Neuron (in vitro differentiated cells): Measurements from ENCODE around the gene CELA2A.
"Not testable (repeated sequence)": the region's sequence is repeated elsewhere in the genome, so short reads cannot be mapped to it uniquely, and the experiment has no call there.

Experiments
- H2AFZ ChIP-seq: one replicate; pipeline ENCODE4 v1.6.1; 2013; ENCODE audit warnings: low read depth, mild to moderate bottlenecking, inconsistent platforms, low read length, moderate library complexity
- H3K27me3 ChIP-seq: one replicate; pipeline ENCODE4 v1.6.1; 2013; ENCODE audit warnings: low read length; ENCODE audit not compliant: insufficient read depth
- H3K36me3 ChIP-seq: one replicate; pipeline ENCODE4 v1.6.1; 2013; ENCODE audit warnings: low read length; ENCODE audit not compliant: insufficient read depth
- H3K4me1 ChIP-seq: one replicate; pipeline ENCODE4 v1.6.1; 2013; ENCODE audit warnings: low read length; ENCODE audit not compliant: insufficient read depth
- H3K4me3 ChIP-seq: 2 replicates; pipeline ENCODE4 v1.5.1; 2013; ENCODE audit warnings: mild to moderate bottlenecking, low read length, moderate library complexity
- H3K9me3 ChIP-seq: one replicate; pipeline ENCODE4 v1.6.1; 2013; ENCODE audit warnings: low read length

CELA2A gene

DNA sequence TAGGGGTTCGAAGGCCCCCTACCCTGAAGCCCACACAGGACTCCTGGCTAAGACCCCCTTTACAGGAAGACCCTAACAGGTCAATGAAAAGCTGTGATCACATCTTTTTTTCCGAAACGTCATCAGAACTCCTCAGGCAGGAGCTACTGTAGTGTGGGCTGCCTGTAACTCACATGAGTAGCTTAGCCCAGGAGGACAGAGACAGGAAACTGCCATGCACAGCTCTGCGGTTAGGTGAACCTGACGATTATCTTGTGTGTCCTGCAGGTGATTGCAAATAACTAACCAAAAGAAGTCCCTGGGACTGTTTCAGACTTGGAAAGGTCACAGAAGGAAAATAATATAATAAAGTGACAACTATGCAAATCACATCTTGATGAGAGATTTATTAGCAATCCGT is 15.2 kb downstream of the CELA2A start:
- H3K4me3 ChIP-seq, H3K36me3 ChIP-seq: not testable (repeated sequence)

DNA sequence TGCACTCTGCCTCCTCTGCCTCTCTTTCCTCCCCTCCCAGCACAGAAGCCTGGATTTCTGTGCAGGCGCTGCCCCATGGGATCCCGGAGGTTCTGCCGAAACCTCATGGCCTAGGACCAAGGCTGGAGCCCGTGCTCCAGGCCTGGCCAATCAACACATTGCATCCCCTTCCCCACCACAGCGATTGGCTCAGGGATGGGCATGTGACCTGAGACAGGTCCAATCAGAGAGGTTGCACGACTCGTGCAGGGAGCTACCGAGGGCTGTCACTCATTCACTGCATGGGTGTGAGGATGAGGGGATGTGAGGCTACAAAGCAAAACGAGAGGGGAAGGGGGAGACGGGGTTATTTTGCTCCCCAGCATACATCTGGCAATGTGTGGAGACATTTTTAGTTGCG is 16.1 kb downstream of the CELA2A start:
- Histone ChIP-seq H3K4me1 (no peaks in the 10 kb centered on the region), H3K4me3 (no peak overlapping the region)

More for the DNA sequence above, 15.2 kb downstream of the CELA2A start:
- H3K27me3 ChIP-seq, H3K9me3 ChIP-seq, H3K4me1 ChIP-seq, H2AFZ ChIP-seq: not testable (repeated sequence)

GRCh38 chr1:15475752-15476314 is 19.3 kb downstream of the CELA2A start, which contains the start of gene CELA2B:
TSS of gene CELA2B (plus strand) at chr1:15476104. CDS start at chr1:15476126, 22 bp downstream.
- Histone ChIP-seq H3K4me1 (no peaks in the 10 kb centered on the region), H3K27me3 (no peaks in the 10 kb centered on the region), H3K4me3 (no peak within 1 kb of the TSS), H3K36me3 (no peaks in the 10 kb centered on the region), H3K9me3 (no peaks in the 10 kb centered on the region), H2AFZ (no peak within 1 kb of the TSS)

More for the DNA sequence above, 16.1 kb downstream of the CELA2A start:
- H2AFZ ChIP-seq = no peak overlapping the region
- no peaks in the 10 kb centered on the region for H3K36me3 ChIP-seq
- H3K27me3 ChIP-seq = no peaks in the 10 kb centered on the region
- no peaks in the 10 kb centered on the region for H3K9me3 ChIP-seq

GRCh38 chr1:15476927-15477326 is 20.4 kb downstream of the CELA2A start:
- H3K4me1 ChIP-seq = no peaks in the 10 kb centered on the region
- H3K4me3 ChIP-seq = no peak overlapping the region
- no peak overlapping the region for H2AFZ ChIP-seq
- H3K27me3 ChIP-seq = no peaks in the 10 kb centered on the region
- no peaks in the 10 kb centered on the region for H3K36me3 ChIP-seq
- H3K9me3 ChIP-seq = no peaks in the 10 kb centered on the region

DNA sequence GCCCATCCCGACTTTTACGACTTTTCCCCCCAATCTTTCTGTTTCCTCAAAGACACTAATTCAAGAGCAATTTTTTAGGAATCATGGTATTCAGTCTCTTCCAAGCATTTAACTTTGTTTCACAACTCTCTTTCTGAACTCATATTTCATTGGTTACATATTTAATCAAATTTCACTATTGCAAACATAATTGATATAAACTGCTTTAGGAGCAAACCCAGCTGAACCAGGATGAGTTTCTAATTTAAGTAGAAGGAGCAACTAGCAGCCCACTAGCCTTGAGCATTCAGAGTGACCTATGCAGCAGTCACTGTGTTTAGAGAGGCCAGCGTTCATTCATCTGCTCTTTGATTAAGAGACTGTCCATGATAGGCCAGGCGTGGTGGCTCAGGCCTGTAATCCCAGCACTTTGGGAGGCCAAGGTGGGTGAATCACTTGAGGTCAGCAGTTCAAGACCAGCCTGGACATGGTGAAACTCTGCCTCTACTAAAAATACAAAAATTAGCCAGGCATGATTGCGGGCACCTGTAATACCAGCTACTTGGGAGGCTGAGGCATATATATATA is 21.2 kb downstream of the CELA2A start:
- no peaks in the 10 kb centered on the region for H3K27me3 ChIP-seq
- H3K9me3 ChIP-seq = no peaks in the 10 kb centered on the region
- H3K4me1 ChIP-seq = no peaks in the 10 kb centered on the region
- H3K36me3 ChIP-seq = no peaks in the 10 kb centered on the region
- no peak overlapping the region for H2AFZ ChIP-seq
- no peak overlapping the region for H3K4me3 ChIP-seq

DNA sequence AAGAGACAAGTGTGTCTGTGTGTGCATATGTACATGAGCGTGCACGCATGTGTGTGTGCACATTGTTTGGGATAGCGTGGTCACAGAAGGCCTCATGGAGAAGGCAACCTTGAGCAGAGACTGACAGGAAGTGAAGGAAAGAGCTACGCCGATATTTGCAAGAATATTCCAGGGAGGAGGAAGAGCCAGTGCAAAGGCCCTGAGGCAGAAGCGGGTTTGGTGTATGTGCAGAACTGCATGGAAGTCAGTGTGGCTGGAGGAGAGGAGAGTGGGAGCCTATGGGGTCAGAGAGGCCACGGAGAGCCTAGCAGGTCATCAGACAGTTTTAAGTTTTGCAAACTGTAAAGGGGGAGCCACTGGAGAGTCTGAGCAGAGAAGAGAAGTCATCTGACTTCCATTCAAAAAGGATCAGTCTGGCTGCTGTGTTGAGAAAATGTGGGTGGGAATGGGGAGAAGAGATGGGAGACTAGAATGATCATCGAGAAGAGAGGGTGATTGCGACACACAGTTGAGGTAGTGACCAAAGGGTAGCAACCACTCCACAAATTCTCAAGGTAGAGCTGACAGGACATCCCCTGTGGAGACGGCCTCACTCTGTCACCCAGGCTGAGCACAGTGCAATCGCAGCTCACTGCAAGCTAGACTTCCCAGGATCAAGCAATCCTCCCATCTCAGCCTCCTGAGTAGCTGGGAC is 23.3 kb downstream of the CELA2A start:
- no peaks in the 10 kb centered on the region for H3K9me3 ChIP-seq
- no peak overlapping the region for H3K4me3 ChIP-seq
- no peaks in the 10 kb centered on the region for H3K27me3 ChIP-seq
- no peaks in the 10 kb centered on the region for H3K4me1 ChIP-seq
- H2AFZ ChIP-seq = no peak overlapping the region
- no peaks in the 10 kb centered on the region for H3K36me3 ChIP-seq

DNA sequence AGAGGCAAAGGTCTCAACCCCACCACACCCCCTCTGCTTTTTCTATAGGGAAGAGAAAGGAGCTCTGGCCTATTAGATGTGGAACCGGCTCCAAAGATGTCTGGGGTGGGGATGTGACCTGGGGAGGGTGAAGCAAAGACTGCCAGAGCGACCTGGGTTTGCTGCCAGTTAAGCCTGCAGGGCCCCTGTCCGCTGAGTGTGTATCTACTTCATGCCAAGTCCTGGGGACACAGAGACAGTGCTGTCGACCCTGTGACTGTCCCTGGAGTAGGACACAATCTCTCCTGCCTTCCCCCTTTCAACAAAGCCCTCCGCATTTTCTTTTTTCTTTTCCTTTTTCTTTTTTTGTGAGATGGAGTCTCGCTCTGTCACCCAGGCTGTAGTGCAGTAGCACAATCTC is 25.9 kb downstream of the CELA2A start:
- not testable (repeated sequence) for H3K27me3 ChIP-seq, H3K36me3 ChIP-seq, H3K4me1 ChIP-seq, H3K9me3 ChIP-seq, H2AFZ ChIP-seq, H3K4me3 ChIP-seq

DNA sequence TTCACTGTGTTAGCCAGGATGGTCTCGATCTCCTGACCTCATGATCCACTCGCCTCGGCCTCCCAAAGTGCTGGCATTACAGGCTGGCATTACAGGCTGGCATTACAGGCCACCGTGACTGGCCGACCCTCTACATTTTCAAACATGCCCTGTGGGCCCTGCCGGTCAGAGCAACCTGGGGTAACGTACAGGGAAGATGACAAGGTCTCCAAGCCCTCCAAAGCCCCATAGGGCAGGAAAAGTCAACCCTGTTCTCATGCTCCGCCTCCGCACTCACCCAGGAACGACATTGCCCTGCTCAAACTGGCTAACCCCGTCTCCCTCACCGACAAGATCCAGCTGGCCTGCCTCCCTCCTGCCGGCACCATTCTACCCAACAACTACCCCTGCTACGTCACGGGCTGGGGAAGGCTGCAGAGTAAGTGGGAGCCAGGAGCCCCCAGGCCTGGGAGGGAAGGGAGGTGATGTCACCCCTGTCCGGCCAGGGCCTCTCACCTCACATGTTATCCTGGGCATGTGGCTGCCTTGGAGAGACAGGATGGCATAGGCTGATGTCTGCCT is 26.5 kb downstream of the CELA2A start:
- H3K4me1 ChIP-seq, H2AFZ ChIP-seq: not testable (repeated sequence)

DNA sequence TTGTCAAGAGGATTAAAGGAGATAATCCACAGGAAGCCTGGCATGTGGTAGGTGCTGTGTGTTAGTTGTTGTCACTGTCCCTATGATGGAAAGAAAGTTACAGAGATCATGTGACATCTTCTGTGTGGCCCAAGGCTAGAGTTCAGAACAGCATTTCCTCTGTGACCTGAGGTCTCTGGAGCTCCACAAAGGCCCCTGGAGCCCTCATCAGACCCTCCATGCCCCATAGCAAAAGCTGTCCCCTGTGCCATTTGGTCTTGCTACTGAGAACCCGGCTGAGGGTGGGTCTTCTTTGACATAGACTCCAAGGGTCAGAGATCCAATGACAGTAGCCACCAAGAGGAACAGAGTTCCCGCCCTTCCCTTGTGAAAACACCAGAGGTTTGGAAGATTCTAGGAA is 27.4 kb downstream of the CELA2A start:
- Histone ChIP-seq H3K27me3 (no peaks in the 10 kb centered on the region), H3K4me1 (no peaks in the 10 kb centered on the region), H3K9me3 (peaks cover 3% of the 10 kb centered on the region), H3K36me3 (peaks cover 5% of the 10 kb centered on the region), H2AFZ (no peak overlapping the region), H3K4me3 (no peak overlapping the region)

More for the DNA sequence above, 26.5 kb downstream of the CELA2A start:
- not testable (repeated sequence) for H3K4me3 ChIP-seq, H3K27me3 ChIP-seq, H3K36me3 ChIP-seq, H3K9me3 ChIP-seq

- not testable (repeated sequence) for H3K9me3 ChIP-seq, H3K36me3 ChIP-seq, H3K27me3 ChIP-seq, H3K4me1 ChIP-seq, H2AFZ ChIP-seq, H3K4me3 ChIP-seq
Measured at GRCh38 chr1:15484443-15484842, 27.9 kb downstream of the CELA2A start.

DNA sequence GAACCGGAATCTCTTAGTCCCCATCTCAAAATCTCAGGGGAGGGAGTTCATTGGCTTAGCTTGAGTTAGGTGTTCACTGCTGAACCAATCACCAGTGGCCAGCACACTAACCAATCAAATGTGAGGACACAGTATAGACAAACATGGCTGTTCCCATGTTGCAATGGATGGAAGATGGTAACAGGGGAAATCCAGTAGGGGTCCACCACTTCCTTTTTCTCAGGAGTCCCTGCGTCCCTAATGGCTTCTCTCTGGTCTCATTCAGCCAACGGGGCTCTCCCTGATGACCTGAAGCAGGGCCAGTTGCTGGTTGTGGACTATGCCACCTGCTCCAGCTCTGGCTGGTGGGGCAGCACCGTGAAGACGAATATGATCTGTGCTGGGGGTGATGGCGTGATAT is 29.1 kb downstream of the CELA2A start:
- H3K36me3 ChIP-seq = peaks cover 5% of the 10 kb centered on the region
- H2AFZ ChIP-seq = no peak overlapping the region
- peaks cover 3% of the 10 kb centered on the region for H3K9me3 ChIP-seq
- no peak overlapping the region for H3K4me3 ChIP-seq
- H3K27me3 ChIP-seq = no peaks in the 10 kb centered on the region
- no peaks in the 10 kb centered on the region for H3K4me1 ChIP-seq

GRCh38 chr1:15486844-15487610 is 30.5 kb downstream of the CELA2A start:
- not testable (repeated sequence) for H3K9me3 ChIP-seq, H2AFZ ChIP-seq, H3K4me1 ChIP-seq, H3K36me3 ChIP-seq, H3K27me3 ChIP-seq, H3K4me3 ChIP-seq

- H3K27me3 ChIP-seq = no peaks in the 10 kb centered on the region
- peaks cover 14% of the 10 kb centered on the region for H3K36me3 ChIP-seq
- H3K4me1 ChIP-seq = no peaks in the 10 kb centered on the region
- H3K9me3 ChIP-seq = peaks cover 3% of the 10 kb centered on the region
- H3K4me3 ChIP-seq = no peak overlapping the region
- H2AFZ ChIP-seq = no peak overlapping the region
Measured at GRCh38 chr1:15488371-15488770, 31.8 kb downstream of the CELA2A start.
